Activated CD8-positive, alpha-beta memory T cell treated with anti-CD3 and anti-CD28 coated beads, Interleukin-2, amount 50 U/mL, for 48 hours (primary cell): ENCODE measurements around the gene LRCH1.

ENCODE experiments used
- DNase-seq: peaks from one replicate; pipeline ENCODE4 v3.0.0-alpha.2; 2020

LRCH1 gene

DNA sequence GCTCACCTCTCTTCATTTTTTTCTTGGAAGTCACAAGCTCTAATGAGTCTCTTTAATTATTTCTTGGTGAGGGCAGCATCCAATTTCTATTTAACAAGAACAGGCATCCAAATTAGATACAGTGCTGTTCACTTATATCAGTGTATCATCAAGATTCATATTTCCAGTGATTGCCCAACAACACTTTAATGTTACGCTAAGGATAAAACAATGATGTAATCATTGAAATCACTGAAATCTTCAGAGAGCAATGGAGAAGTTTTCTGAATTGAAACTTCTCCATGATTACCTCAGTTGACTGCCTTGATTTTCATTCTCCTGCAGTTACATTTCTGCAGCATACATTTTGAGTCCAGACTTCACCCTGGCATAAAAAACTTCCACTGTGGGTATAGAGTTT lies 17.1 kb upstream of the LRCH1 start:
- DNase-seq: no peak

DNA sequence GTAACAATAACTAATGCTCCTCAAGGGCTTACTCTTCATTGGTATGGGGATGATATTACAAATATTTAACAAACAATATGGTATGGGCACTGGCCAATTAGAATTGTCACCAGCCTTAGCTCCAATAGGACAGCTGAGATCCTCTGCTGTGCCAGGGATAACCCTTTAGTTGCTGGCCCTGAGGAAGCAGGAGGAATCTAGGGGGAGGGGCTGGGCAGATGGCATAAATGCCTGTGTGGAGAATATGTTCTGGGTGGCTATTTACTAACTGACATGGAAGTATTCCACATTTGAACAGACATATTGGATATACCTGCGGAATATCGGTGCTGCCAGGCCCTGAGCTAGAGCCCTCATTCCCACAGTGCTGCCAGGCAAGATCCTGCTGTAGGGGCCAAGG lies 16.6 kb upstream of the LRCH1 start:
- no peak for DNase-seq

GRCh38 chr13:46539231-46539630 lies 13.7 kb upstream of the LRCH1 start:
- no peak for DNase-seq

GRCh38 chr13:46541210-46541609 lies 11.8 kb upstream of the LRCH1 start:
- no peak for DNase-seq

DNA sequence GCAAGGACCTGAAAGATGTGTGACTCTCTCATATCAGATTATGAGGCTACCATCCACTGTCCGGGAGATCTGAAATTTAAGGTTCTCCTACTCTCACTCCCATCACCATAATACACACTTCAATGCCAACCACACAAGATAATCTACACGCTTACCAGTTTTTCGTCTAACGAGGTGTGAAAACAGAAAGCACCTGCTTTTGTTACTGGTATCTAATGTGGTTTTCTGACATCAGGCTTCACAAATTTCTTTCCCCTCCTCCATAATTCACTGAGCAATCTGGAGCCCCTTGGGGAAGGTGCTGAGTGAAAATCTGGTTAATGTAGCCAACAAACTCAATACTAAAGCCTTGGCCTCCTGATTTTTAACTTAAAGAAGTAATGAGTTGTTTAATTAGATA lies 10.1 kb upstream of the LRCH1 start:
- no peak for DNase-seq

DNA sequence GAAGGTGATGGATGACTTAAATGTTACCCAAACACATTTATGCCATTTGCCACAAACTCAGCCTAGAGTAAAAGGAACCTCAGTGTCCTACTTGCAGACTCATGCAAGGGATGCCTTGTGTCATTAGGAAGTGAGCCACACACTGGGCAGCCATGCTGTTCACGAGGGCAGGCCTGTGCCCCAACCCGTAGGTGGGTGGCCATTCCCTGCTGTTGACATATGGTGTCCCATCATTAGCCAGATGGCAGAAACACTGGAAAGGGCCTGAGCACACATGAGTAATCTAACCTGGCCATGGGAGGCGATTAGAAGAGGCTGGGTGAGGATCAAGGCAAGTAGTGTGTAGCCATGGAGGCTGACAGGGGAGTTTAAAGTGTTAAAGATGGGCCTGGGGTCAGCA lies 9.7 kb upstream of the LRCH1 start:
- no peak for DNase-seq

DNA sequence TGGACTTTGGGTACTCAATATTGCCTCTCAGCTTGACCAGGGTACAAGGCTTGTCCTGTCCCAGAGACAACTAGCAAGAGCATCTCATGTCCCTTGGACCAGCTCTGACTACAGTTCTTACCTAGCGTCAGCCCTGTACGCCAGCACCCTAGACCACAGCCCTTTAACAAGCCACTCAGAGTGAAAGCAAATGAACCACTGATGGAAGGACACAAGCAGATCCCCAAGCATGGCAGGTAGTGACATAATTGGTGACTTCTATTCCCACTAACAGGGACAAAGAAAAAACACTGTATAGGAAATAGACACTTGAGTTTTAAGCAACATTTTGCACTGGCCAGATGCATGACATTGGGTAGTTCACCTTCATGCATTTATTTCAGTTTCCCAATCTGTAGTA lies 8.8 kb upstream of the LRCH1 start:
- no peak for DNase-seq

DNA sequence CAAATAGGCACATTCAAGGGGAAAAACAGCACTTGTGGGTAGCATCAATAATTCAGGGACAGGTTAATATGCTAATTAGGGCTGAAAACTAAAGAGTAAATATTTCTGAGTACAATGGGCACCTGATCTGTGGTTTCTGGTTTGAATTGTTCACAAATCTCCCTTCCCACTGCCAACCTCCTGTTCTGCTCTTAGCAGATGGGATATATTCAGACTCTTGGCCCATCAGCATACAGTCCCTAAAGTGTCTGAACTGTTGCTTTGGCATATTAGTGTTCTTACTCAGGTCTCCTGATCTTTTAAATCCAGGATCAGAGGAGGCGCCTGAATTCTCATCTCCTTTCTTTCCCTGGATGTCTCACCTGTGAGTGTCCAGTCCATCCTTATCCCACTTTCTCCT lies 8.2 kb upstream of the LRCH1 start:
- no peak for DNase-seq

DNA sequence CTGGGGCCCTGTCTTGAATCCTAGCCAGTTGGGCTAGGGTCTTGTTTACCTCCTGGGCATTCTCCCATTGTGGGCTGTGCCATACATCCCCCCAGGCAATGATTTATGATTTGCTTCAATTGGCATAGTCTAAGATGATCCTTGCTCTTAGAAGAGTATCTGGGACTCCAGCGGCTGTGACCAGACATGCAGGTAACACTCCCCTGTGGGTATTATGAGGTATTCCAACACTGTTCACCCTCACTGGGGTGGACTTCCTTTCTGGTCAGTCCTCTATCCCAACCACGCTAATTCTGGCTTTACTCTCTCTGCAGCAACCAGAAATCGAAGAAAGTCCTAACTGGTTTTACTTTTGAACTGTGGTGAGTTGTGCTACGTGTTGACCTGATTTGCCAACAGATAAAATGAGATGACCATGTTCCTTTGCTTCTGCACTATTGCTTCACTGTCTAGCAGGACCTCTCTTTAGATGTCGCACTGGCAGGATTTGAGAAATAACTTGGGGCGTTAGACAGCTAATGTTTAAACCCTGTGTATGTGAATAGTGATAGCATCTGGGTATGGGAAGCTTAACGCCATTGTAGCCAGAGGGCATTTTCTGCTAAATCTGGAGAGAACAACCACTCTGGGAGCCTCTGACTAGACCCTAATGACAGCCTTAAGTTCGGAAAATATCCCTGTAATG lies 6.7 kb upstream of the LRCH1 start:
- DNase-seq: no peak

DNA sequence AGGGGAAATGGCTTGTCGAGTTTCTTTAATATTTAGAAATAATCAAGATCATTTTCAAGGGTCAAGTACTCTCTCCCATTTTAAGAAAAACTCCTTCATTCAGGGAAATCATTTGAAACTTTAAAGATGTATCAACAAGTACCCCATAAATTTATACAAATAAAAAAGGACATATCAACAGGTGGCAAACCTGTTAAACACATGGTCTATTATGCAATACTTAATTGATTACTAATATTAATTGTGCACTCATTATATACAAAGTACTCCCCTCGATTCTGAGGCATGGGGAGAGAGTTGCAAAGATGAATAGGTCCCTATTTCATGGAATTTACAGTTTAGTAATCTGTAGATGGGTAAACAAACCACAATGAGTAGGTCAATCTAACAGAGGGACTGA lies 2.1 kb upstream of the LRCH1 start:
- DNase-seq: no peak

DNA sequence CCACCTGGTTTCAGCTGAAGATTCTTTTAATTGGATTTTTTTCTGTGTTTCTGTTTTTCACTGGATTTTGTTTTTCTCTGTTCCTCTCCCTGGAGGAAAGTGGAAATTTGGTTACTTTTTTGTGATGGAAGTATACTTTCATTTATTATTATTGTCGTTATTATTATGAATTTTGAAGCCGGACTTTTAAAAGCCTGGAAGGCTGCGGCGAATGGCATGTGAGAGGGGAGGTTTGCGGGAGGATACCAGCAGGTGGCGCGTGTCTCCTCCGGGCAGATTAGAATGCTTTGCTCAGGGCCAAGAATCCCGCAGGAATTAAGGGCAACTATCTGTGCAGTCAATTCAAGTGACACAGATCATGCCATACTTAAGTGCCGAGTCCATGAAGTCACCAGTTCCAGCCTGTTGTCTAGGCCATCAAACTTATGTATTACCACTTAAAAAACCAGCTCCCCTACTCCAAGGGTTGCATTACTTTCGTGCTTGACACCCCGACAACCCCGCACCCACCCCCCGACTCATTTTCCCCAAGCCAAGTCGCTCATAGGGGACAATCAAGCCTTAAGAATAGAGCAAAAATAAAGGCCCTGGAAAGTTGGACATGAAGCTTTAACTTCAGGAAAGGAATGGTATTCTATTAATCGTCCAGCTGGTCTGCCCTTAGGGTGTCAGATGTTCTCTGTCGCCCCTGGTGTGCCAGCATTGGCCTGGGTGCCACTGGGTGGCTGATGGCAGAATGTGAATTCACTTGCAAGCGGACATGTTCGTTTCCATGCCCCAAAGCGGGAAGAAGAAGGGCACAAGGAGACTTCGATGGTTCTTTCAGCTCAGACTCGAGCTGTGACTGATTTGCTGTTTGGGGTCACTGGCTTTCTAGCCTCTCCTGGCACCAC lies 1.3 kb upstream of the LRCH1 start:
- DNase-seq: peak; percentile 78

GRCh38 chr13:46552303-46552682 lies 677 bp upstream of the LRCH1 start:
- peak; percentile 59 for DNase-seq

GRCh38 chr13:46553521-46553885 lies 533 bp downstream of the LRCH1 start:
- DNase-seq: peak; percentile 68

DNA sequence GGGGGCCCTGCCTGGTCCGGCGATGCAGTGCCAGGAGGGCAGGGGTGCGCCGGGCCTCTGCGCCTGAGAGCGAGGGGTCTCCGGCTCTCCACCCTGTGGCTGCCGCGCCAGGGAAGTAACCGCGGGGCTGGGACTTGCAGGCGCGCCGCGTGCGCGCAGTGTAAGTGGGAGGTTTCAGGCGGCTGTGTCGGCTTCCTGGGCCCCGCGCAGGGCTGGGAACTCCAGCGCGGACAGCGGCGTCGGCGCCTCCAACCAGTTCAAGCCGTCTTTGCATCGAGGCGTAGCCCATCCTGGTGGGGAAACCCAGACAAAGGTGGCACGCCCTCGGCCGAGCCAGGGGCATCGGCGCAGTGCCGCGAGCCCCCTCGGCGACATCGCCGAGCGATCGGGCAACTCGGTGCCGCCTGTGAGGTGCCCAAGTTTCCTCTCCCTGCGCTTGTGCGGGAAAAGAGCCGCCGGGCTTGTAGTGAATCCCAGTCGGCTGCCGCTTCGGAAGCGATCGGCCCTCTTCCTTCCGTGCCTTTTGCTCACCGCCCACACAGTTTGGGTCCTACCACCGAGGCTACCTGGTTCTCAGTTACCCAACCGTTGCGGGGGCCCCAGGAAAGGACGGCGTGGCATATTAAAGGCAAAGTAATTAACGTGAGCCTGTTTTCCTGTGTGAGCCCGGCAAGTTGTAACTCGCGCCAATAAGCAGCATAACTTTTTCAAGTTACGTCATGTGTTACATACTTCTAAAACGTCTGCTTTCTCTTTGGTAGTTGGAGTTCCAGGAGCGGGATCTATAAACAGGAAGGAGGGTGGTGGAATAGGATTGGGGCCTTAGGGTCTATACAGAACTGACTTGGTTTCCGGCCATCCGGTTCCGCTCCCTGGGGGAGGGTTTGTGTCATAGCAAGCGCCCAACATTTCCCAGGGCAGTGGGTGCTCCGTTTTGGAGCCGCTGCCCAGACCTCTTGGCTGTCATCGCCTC lies 1.2 kb downstream of the LRCH1 start:
- DNase-seq: peak; percentile 83

DNA sequence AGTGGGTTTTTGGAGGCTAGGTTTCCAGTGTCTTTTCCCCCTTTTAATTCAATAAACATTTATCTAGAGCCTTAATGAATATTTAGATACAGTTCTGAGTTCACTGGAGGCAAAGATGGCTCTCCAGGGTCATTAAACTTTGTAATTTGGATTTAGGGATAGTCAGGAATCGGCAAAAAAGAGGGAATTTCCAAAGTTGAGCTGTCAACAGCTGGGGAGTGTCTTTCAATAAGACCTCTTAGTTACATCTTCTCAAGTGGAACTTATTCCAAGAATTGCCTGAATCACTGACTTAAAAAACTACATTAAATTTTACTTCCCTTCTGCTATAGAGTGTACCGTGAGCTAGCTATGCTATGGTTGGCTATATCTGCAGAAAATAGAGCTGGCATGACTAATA lies 2.0 kb downstream of the LRCH1 start:
- no peak for DNase-seq

GRCh38 chr13:46555722-46556417 lies 2.9 kb downstream of the LRCH1 start:
- no peak for DNase-seq

GRCh38 chr13:46556418-46556779 lies 3.4 kb downstream of the LRCH1 start:
- DNase-seq: no peak

- DNase-seq: no peak
Observed at GRCh38 chr13:46559272-46559805, 6.4 kb downstream of the LRCH1 start.

DNA sequence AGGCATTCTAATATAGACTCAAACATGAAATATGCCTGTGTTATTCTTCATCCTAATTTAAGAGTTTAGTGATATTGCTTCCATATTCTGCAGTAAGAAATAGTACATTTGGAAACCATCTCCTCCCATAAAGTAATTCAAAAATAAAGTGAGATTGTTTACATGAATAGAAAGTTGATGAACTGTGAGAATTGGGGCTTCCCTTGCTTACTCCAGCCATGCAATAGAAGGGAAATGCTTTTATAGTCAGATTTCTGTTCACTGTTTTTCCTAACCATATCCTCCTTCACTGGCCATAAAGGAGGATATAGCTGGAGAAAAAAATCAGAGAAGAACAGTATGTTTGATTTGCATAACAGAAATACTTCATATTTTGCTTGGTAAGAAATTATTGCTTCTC lies 7.8 kb downstream of the LRCH1 start:
- no peak for DNase-seq

DNA sequence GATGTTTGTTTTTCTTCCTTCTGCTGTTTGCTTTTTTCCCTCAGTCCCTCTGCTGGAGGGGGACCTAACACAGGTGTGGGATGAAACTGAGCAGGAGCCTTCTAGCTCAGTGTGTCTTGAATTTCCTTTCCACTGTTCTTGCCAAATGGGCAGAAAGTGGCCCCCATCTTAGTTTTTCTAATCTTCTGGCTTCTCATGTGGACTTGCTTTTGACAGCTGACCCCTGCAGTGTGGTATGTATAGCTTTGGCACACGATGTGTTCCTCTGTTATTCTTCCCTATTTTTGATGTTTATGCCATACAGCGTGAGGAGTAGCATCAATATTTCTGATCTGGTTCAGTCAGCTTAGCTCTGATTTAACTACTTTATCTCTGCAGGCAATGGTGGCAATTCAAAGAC lies 8.3 kb downstream of the LRCH1 start:
- no peak for DNase-seq

DNA sequence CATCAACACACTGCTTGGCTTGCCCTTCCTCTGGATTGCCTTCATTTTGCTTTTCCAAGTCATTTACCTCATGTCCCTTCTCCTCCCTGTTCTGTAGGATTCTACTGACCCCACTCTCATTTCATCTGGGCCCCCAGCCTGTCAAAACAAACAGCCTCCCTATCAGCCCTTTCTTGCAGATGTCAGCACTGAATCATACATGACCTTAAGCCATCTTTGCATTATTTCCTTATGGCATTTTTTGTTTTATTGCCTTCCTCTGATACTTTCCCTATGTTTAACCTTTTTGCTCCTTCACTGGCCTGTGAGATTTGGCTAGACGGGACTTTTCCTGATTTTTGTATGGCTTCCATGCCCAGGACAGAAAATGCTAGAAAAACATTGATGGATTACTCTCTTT lies 8.7 kb downstream of the LRCH1 start:
- no peak for DNase-seq

DNA sequence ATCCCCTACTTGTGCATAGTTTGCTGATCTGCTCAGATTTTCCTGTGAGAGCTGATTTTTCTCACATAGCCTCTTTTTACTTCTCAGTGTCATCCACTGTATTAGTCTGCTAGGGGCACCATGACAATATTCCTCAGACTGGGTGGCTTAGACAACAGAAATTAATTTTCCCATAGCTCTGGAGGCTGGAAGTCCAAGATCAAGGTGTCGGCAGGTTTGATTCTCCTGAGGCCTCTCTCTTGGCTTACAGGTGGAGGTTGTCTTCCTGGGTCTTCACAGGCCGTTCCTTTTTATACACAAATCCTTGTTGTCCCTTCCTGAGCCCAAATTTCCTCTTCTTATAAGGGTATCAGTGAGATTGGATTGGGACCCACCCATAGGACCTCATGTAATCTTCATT lies 9.2 kb downstream of the LRCH1 start:
- no peak for DNase-seq

GRCh38 chr13:46562581-46562980 lies 9.6 kb downstream of the LRCH1 start:
- no peak for DNase-seq
